ENCODE measurements around the gene ALDH2.
A peak's percentile ranks its signal among the peaks of the same experiment; 100 is the strongest.

Gene ALDH2

DNA sequence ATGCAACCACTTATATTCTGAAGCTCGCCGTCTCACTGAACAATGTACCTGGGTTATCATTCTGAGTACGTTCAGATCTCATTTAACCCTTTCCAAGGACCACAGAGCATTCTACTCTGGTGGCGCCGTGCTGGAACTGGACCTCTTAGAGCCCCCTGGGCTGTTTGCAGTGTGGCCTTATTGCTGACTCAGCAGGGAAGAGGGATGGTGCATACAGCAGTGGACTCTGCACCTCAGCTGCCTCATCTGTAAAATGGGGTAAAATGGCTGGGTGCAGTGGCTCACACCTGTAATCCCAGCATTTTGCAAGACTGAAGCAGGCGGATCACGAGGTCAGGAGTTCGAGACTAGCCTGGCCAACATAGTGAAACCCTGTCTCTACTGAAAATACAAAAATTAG, 2.9 kb downstream of the ALDH2 start:
- TF ChIP-seq ARNTL (CRISPR knock-in tag; IDR thresholded peaks at IDR 0.05; ENCODE audit: borderline replicate concordance, low read depth) (no peak), SNAI2 (CRISPR knock-in tag; IDR thresholded peaks at IDR 0.05) (no peak), ZC3H10 (CRISPR knock-in tag; IDR thresholded peaks at IDR 0.05) (no peak), TCF4 (CRISPR knock-in tag; IDR thresholded peaks at IDR 0.05; ENCODE audit: borderline replicate concordance) (no peak), GLIS3 (CRISPR knock-in tag; IDR thresholded peaks at IDR 0.05) (no peak), TOX (CRISPR knock-in tag; IDR thresholded peaks at IDR 0.05; ENCODE audit: borderline replicate concordance) (no peak), TSHZ2 (CRISPR knock-in tag; IDR thresholded peaks at IDR 0.05) (no peak), PPARA (CRISPR knock-in tag; IDR thresholded peaks at IDR 0.05; ENCODE audit: borderline replicate concordance) (no peak), CSDC2 (CRISPR knock-in tag; IDR thresholded peaks at IDR 0.05) (no peak), ISL1 (CRISPR knock-in tag; IDR thresholded peaks at IDR 0.05) (no peak)
- no peak for ATAC-seq

GRCh38 chr12:111773801-111774551, 7.2 kb downstream of the ALDH2 start:
- ATAC-seq, result no peak
- no peak for TF ChIP-seq TCF4 (CRISPR knock-in tag; IDR thresholded peaks at IDR 0.05; ENCODE audit: borderline replicate concordance)
- no peak for TF ChIP-seq GLIS3 (CRISPR knock-in tag; IDR thresholded peaks at IDR 0.05)
- no peak for TF ChIP-seq ISL1 (CRISPR knock-in tag; IDR thresholded peaks at IDR 0.05)
- TF ChIP-seq ZNF70 (CRISPR knock-in tag; IDR thresholded peaks at IDR 0.05), result no peak
- no peak for TF ChIP-seq TOX (CRISPR knock-in tag; IDR thresholded peaks at IDR 0.05; ENCODE audit: borderline replicate concordance)
- no peak for TF ChIP-seq OSR1 (CRISPR knock-in tag; IDR thresholded peaks at IDR 0.05)
- TF ChIP-seq PPARA (CRISPR knock-in tag; IDR thresholded peaks at IDR 0.05; ENCODE audit: borderline replicate concordance), result no peak
- no peak for TF ChIP-seq ZC3H10 (CRISPR knock-in tag; IDR thresholded peaks at IDR 0.05)
- no peak for TF ChIP-seq ARNTL (CRISPR knock-in tag; IDR thresholded peaks at IDR 0.05; ENCODE audit: borderline replicate concordance, low read depth)
- TF ChIP-seq BACH2 (CRISPR knock-in tag; IDR thresholded peaks at IDR 0.05; ENCODE audit: borderline replicate concordance), result no peak
- no peak for TF ChIP-seq CREB5 (CRISPR knock-in tag; IDR thresholded peaks at IDR 0.05; ENCODE audit: low read depth)
- no peak for TF ChIP-seq ZNF565 (CRISPR knock-in tag; conservative IDR thresholded peaks at IDR 0.05; ENCODE audit: low read depth)
- TF ChIP-seq SNAI2 (CRISPR knock-in tag; IDR thresholded peaks at IDR 0.05), result no peak
- TF ChIP-seq TSHZ2 (CRISPR knock-in tag; IDR thresholded peaks at IDR 0.05), result no peak
- no peak for TF ChIP-seq RARB (CRISPR knock-in tag; IDR thresholded peaks at IDR 0.05)
- TF ChIP-seq, protein P1, sequence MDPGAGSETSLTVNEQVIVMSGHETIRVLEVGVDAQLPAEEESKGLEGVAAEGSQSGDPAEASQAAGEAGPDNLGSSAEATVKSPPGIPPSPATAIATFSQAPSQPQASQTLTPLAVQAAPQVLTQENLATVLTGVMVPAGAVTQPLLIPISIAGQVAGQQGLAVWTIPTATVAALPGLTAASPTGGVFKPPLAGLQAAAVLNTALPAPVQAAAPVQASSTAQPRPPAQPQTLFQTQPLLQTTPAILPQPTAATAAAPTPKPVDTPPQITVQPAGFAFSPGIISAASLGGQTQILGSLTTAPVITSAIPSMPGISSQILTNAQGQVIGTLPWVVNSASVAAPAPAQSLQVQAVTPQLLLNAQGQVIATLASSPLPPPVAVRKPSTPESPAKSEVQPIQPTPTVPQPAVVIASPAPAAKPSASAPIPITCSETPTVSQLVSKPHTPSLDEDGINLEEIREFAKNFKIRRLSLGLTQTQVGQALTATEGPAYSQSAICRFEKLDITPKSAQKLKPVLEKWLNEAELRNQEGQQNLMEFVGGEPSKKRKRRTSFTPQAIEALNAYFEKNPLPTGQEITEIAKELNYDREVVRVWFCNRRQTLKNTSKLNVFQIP (CRISPR knock-in tag; IDR thresholded peaks at IDR 0.05; ENCODE audit: borderline replicate concordance, low read depth), result no peak

- ATAC-seq, result peak; percentile 66
- TF ChIP-seq CREB5 (CRISPR knock-in tag; IDR thresholded peaks at IDR 0.05; ENCODE audit: low read depth), result no peak
- no peak for TF ChIP-seq PATZ1 (CRISPR knock-in tag; IDR thresholded peaks at IDR 0.05; ENCODE audit: borderline replicate concordance)
- no peak for TF ChIP-seq ZFP30 (CRISPR knock-in tag; IDR thresholded peaks at IDR 0.05)
- TF ChIP-seq TCF4 (CRISPR knock-in tag; IDR thresholded peaks at IDR 0.05; ENCODE audit: borderline replicate concordance), result no peak
- TF ChIP-seq BACH2 (CRISPR knock-in tag; IDR thresholded peaks at IDR 0.05; ENCODE audit: borderline replicate concordance), result no peak
- TF ChIP-seq ZNF565 (CRISPR knock-in tag; conservative IDR thresholded peaks at IDR 0.05; ENCODE audit: low read depth), result no peak
- no peak for TF ChIP-seq OSR1 (CRISPR knock-in tag; IDR thresholded peaks at IDR 0.05)
- TF ChIP-seq CSDC2 (CRISPR knock-in tag; IDR thresholded peaks at IDR 0.05), result no peak
- no peak for TF ChIP-seq TOX (CRISPR knock-in tag; IDR thresholded peaks at IDR 0.05; ENCODE audit: borderline replicate concordance)
- no peak for TF ChIP-seq ZNF8 (CRISPR knock-in tag; IDR thresholded peaks at IDR 0.05)
Measured at GRCh38 chr12:111775205-111776193, 8.8 kb downstream of the ALDH2 start.
